Hippocampal formation (tissue), 2 donors: ENCODE data around the gene PAX3.

Experiments
- DNase-seq, 2 donors: peaks; one replicate each; lab custom pipeline; 2025; lab: John Stamatoyannopoulos, UW

PAX3 gene

DNA sequence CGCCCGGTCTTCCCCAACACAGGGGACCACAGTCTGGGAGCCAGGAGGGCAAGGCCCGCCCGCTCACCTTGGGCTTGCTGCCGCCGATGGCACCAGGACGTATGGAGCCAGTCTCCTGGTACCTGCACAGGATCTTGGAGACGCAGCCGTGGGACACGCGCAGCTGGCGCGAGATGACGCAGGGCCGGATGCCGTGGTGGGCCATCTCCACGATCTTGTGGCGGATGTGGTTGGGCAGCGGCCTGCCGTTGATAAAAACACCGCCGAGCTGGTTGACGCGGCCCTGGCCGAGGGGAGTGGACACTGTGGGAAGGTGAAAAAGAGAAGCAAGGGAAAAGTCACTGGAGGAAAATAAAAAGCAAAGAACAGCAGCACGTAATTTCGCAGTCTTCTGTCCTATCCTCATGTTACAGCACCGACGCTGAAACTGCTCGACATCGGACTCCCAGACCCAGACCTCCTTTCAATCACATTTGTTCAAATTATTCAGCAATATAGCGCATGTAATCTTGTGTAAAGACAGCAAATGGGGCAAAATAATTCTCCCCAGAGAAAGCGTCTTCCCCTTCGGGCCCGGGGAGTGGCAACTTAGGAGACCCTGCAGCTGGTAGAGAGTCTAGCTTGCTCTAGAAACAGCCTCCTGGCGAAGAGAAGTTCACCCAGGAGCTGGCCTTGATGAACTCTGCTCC, 1.7 kb downstream of the PAX3 start:
- DNase-seq: no peak

DNA sequence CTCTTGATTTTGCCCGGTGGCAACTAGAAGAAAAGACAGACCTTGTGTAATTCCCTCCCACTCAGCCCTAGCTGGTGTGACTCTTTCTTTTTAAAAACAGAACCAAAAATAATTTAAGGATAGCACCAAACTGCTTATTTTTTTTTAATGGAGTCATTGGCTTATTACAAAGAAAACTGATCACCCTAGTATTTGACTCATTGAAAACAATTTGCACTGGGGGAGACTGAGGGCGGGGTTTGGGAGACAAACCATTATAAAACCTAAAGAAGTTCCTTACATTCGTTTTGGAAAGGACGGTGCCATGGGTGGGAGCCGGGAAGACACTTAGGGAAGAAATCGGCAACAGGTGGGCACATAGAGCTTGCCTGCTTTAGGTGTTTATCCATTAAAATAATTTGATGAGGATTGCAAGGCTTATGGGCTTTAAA, 2.5 kb downstream of the PAX3 start:
- DNase-seq: no peak

DNA sequence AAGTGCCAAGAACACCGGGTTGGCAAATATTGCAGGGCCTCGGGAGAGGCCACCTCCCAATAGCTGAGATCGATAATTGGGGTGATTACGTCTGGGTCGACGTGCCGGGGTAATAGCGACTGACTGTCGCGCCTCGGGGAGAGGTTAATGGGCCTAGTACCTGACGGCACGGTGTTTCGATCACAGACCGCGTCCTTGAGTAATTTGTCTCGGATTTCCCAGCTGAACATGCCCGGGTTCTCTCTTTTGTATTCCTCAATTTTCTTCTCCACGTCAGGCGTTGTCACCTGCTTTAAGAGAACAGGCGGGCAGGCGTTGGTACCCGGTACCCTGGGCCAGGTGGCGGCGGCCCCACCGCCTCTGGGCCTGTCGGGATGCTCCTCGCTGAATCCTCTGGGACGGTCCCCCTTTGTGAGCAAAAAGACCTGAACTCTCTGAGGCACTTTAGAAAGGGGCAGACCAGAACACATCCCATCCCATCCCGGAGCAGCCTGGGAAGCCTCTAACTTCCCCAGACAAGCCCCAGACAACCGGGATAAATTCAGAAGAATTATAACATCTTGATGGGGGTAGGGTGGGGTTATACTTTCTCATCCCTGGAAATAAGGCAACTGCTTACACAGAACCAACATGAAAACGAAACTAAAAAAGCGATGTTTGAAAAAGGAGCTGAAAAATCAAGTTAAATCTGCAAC, 3.3 kb downstream of the PAX3 start:
- DNase-seq: no peak

- no peak for DNase-seq
Observed at GRCh38 chr2:222294996-222295367, 3.8 kb downstream of the PAX3 start.

DNA sequence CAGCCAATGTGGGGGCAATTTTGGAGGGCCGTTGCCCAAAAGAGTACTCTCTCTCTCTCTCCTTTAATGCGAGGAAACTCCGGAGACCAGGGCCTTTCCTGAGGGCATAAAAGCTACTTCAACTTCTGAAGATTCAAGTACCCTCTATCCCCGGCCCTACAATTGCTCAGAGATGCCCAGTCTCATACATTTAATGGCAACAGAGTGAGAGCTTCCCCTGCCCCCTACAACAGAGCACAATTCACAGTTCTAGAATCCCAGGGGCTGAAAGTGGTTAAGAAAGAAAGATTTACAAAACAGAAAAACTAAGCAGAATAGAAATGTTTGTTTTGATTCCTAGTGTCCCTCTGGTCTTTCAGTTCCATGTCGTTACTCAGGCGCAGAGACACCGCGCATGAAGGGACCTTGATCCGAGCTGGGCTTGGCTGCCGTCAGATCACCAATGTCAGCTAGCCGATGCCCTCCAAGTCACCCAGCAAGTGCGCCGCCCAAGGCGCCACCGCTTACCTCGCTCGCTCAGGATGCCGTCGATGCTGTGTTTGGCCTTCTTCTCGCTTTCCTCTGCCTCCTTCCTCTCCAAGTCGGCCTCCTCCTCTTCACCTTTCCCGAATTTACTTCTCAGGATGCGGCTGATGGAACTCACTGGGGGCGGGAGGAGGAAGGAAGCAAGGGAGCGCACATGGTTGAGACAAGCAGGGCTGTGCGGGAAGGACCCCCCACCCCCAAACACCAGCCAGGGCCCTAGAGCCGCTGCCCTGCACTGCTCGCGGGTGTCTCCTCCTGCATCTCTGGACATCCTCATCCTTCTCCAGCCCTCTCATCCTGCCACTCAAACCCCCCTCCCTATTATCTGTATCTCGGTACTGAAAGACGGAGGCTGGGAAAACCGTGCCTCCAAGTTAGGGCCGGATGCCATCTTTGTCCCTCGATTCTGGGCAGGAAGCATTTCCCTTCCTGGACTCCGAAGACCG, 4.9 kb downstream of the PAX3 start:
- DNase-seq: no peak

- DNase-seq: no peak
Observed at GRCh38 chr2:222292149-222293134, 6.4 kb downstream of the PAX3 start.

GRCh38 chr2:222291485-222291841, 7.3 kb downstream of the PAX3 start:
- DNase-seq: no peak

- no peak for DNase-seq
Observed at GRCh38 chr2:222290736-222291484, 7.9 kb downstream of the PAX3 start.

- DNase-seq: no peak
Observed at GRCh38 chr2:222290401-222290735, 8.4 kb downstream of the PAX3 start.

DNA sequence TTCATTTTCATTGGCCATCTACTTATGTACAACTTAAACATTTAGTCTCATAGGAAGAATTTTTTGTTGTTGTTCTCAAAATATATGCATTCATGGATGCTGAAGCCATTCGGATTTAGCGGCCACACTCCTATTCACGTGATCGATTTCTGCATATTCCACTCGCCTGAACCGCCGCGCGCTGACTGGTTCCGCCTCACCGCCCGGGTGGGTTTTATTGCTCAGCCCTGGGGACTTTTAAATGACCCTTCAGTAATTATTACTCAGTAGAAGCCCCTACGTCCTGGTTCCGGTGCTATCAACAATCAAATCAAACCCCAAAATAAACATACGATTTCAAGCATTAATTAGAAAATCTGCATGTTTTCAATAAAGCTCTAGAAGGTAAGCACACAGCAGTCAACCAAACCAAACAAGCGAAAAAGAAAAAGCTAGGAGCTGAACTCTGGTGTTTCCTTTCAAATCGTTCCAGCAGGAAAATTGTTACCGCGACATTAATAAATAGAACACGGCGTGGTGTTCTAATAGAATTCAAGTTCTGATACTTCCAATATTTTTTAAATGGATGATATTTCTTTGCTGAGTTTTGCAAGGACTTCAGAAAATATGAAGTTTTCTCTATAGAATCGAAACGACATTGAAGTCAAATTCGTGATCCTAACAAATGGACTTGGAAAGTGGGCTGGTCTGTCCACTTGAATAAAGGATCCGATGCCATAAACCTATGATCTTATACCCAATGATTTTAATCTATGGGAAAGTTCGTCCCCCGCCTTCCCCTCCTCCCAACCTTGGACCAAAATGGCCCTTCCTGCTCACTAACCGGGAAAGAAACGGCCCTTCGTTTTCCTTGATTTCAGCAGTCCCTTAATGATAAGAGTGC, 9.3 kb downstream of the PAX3 start:
- DNase-seq: no peak

- no peak for DNase-seq
Observed at GRCh38 chr2:222288590-222289277, 10.1 kb downstream of the PAX3 start.

DNA sequence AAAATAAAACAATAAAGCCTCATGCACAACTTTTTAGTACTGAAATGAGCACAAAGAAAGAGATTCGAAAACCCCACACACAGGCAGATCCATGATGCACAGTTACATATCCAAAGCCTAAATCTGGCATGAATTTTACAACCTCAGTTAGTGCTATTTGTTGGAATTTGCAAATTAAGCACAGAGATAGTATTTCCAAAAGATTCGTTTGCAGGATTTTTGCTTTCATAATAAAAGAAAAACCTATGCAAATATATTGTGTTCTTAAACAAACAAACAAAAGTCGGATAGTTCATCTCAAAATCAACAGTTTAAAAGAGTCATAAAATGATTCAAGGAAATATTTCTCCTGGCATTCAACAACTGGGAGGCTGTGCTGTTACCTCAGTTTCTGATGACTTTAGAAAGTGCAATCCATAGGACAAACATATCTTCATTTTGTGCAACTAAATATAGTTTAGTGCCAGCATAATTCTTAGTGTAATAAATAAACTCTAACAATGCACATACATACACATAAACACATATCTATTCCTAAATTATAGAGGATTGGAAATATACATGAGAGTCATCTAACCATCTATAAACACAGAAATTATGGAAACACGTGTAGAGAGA, 10.8 kb downstream of the PAX3 start:
- no peak for DNase-seq

DNA sequence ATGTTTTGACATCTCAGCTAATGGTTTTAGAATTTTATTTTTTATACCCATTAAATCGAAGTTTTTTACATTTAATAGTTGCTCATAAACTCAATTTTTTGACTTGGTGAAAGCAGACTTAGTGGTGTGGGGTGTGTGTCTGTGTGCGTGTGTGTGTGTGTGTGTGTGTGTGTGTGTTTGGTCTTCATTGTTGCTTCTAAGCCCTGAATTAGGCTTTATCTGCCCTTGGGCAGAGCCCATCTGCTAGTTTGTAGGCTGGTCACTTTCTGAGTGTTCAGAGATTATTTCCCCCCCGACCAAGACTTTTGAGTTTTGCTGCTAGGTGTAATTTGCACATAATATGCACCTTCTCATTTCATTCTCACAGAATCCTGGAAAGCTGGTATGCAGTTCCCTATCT, 14.3 kb downstream of the PAX3 start:
- DNase-seq: no peak

GRCh38 chr2:222283634-222284033, 15.2 kb downstream of the PAX3 start:
- DNase-seq: no peak

DNA sequence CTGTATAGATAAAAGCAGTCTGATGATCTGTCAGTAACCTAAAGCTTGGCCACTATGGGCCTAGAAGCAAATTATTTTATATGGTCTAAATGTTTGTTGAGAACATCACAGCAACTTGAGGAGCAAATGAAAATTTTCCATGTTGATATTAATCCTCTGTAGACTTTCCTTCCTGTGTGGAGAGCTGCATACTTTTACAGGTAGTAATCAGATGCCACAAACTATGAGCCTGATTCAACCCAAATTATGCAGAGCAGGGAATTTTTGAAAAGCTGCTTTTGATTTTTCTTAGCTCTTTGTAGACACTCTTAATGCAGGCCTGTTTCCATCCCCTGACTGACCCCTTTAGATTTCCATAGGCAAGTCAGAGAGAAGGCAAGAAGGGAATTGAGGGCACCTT, 17.3 kb downstream of the PAX3 start:
- no peak for DNase-seq

- no peak for DNase-seq
Observed at GRCh38 chr2:222280795-222281194, 18.0 kb downstream of the PAX3 start.

DNA sequence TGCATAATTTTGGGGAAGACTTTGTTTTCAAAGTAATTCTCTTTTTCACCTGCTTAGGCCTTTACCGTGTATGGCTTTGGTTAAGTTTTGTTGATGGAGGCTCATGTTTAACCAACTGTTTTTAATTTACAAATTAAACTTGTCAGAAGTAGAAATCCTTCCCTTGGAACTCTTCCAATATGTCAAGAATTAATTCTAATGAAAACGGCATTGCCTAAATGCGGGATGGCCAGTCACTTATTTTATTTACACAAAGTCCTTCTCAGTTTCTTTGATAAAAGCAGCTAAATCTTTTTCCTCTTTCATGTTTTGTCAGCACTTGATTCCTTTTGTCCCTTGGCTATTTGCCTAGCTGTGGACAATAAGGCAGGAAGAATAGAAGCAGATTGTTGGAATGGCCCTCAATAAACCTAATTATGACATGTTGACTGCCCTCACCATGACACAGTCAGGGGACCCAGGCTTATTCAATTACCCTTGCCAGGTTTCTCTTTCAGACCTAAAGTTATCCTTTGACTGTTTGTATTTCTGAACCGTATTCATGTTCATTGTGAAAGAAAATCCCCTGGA, 26.3 kb downstream of the PAX3 start:
- no peak for DNase-seq

GRCh38 chr2:222271854-222272253, 26.9 kb downstream of the PAX3 start:
- DNase-seq: no peak
